Ectodermal cell (in vitro differentiated cells): ENCODE results near the gene ACY1. TPM values are rescaled to one million over a fixed set of nuclear protein-coding genes. Genes with fewer than 3 reads are reported as not detected.
A peak's percentile ranks its signal among the peaks of the same experiment; 100 is the strongest.

Experiments
- H3K27ac ChIP-seq: 2 replicates; pipeline ENCODE4 v1.7.0; 2013; ENCODE audit warnings: mild to moderate bottlenecking, low read depth, low read length; ENCODE audit not compliant: insufficient read depth, poor library complexity, severe bottlenecking
- H3K27me3 ChIP-seq: 2 replicates; pipeline ENCODE4 v1.7.0; 2013; ENCODE audit warnings: mild to moderate bottlenecking, low read length; ENCODE audit not compliant: insufficient read depth, control insufficient read depth, poor library complexity, severe bottlenecking
- H3K36me3 ChIP-seq: one replicate; pipeline ENCODE4 v1.7.0; 2013; ENCODE audit warnings: low read length; ENCODE audit not compliant: control insufficient read depth, insufficient read depth
- H3K4me1 ChIP-seq: one replicate; pipeline ENCODE4 v1.7.0; 2013; ENCODE audit warnings: low read length; ENCODE audit not compliant: control insufficient read depth, insufficient read depth
- H3K4me3 ChIP-seq: 2 replicates; pipeline ENCODE4 v1.7.0; 2013; ENCODE audit warnings: low read depth, low read length, control low read depth; ENCODE audit not compliant: insufficient read depth
- H3K9me3 ChIP-seq: 2 replicates; pipeline ENCODE4 v1.7.0; 2013; ENCODE audit warnings: mild to moderate bottlenecking, low read length, moderate library complexity; ENCODE audit not compliant: control insufficient read depth
- WGBS, 2 experiments: methylation state at CpG; one replicate each; pipeline ENCODE4 v1.1.7; 2013; ENCODE audit warnings: missing lambda C conversion rate in 2 of 2; 5-methylcytosine and 5-hydroxymethylcytosine counted together
- polyA plus RNA-seq, 4 experiments: library from polyadenylated mRNA; stranded (reverse); fragments of 50-300 nt; gene quantifications; one replicate each; pipeline ENCODE4 v1.2.3, GENCODE V29; 2013

The ACY1 gene
- polyA plus RNA-seq (2013, experiment 1 of 4), result 26.6 TPM
- polyA plus RNA-seq (2013, experiment 2 of 4), result 19.4 TPM
- 24.1 TPM for polyA plus RNA-seq (2013, experiment 3 of 4)
- polyA plus RNA-seq (2013, experiment 4 of 4), result 26.8 TPM

DNA sequence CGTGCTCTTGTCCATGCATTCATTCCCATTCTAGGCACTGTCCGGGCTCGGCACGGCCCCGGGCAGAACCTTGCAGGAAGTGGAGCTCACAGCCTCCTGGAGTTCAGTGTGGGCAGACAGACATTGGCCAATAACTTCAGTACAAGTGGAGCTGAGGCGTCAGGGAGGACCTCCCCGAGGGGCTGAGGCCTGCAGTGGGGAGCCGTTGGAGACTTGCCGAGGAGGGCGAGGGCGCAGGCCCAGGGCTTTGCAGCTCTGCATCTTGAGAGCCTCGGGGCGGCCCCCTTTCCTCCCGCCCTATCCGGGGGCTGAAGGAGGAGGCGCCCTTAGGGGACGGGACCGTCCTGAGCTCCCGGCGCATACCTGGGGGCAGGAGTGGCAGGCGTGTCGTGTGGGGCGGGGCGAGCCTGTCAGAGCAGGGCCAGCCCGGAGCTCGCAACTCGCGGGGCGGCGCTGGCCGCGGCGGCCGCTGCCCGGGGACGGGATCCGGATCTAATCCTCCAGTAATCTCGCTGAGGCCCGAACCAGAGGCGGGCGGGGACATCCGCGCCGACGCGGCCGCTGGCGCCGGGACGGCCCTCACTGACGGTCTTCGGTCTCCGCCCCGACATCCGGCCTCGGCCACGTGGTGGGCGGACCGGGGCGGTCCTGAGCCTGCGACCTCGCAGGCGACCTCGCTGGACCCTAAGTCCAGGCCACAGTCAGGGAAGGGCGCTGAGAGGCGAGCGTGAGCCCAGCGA, at the start of gene ACY1:
Gene ACY1, plus strand, starts transcription at position 698 of the 740 bp plus-strand sequence. CDS start 530 bp downstream, outside the sequence.
- peak within 1 kb of the TSS; percentile 78 for H3K27ac ChIP-seq
- H3K36me3 ChIP-seq, result no peaks in the 10 kb centered on the region
- no peaks in the 10 kb centered on the region for H3K9me3 ChIP-seq
- H3K27me3 ChIP-seq, result no peaks in the 10 kb centered on the region
- H3K4me1 ChIP-seq, result peaks cover 15% of the 10 kb centered on the region
- 1% methylated on average over 68 of the region's 68 CpGs for WGBS, 2 experiments
- peak within 1 kb of the TSS; percentile 37 for H3K4me3 ChIP-seq

- Histone ChIP-seq H3K4me3 (no peak overlapping the region), H3K36me3 (peaks cover 17% of the 10 kb centered on the region), H3K27me3 (no peaks in the 10 kb centered on the region), H3K27ac (no peak overlapping the region), H3K9me3 (no peaks in the 10 kb centered on the region), H3K4me1 (no peaks in the 10 kb centered on the region)
- 94 to 97% methylated on average over 11 of the region's 11 CpGs for WGBS, 2 experiments
These were observed 49.0 kb upstream of the ACY1 start for GRCh38 chr3:51934139-51934850.

DNA sequence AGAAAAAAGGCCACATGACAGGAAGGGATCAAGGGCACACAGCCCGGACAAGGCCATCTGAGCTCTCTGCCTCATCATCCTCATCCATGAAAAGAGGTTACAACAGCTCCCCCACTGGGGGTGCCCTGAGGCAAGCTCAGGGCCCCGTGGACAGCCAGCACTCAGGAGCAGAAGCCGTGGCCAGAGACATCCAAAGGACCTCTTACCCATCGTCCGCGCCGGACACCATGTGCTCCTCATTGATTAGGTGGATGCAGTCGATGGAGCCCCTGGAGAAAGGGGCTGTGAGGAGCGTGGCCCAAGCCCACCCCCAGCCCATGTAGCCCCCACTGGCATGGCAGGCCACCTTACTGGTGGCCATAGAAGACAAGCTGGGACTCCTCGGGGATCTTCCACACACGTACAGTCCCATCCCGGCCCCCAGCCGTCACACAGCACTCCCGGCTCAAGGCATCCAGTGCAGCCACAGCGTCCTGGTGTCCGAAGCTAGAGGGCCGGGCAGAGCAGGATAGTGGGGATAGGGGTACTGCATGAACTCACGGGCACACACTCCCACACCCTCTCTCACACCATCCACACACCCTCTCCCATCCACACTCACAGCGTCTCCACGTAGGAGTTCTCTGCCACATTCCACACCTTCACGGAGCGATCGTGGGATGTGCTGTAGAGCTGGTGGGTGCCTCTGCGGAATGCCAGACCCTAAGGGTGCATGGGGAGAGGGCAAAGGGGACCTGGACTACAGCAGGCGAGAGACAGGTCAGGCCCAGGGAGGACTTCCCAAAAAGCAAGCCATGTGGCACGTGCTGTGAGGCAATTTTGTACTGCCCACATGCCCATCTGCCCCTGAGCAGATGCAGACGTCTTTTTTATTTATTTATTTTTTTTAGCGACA, 48.1 kb upstream of the ACY1 start:
- Histone ChIP-seq H3K27me3 (no peaks in the 10 kb centered on the region), H3K4me3 (no peak overlapping the region), H3K27ac (no peak overlapping the region), H3K4me1 (no peaks in the 10 kb centered on the region), H3K9me3 (no peaks in the 10 kb centered on the region), H3K36me3 (peaks cover 17% of the 10 kb centered on the region)
- 94 to 95% methylated on average over 28 of the region's 28 CpGs for WGBS, 2 experiments

DNA sequence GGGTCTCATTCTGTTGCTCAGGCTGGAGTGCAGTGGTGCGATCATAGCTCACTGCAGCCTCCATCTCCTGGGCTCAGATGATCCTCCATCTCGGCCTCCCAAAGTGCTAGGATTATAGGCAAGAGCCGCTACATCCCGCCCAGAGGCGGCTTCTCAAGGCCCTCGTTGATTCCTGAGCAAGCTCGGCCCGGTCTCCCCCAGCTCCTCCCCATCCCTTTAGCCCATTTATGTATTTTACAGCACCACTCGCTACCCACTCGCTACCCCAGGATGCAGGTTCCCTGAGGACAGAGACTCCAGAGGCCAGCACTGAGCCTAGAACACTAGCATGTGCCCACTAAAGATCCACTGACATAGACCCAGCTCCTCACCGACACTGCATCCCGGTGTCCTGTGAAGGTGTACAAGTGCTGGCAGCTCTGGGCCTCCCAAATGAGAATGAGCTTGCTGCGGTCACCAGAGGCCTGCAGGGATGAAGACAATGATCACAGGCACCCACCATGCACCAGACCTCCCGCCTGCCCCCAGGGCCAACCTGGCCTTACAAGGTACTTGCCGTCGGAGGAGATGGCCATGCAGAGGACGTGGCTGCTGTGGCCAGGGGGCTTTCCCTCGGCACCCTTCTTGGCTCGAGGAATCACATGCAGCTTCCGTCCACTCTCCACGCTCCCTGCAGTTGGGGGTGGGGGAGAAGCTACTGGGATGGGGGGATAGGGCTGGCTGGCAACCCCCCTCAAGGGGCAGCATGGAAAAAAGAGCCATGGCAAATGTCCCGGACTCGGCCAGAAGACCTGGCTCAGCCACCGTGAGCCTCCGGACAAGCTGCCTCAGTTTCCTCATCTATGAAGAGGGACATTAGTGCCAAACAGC, 47.2 kb upstream of the ACY1 start:
- H3K27me3 ChIP-seq, result no peaks in the 10 kb centered on the region
- no peak overlapping the region for H3K4me3 ChIP-seq
- H3K36me3 ChIP-seq, result peaks cover 17% of the 10 kb centered on the region
- peaks cover 3% of the 10 kb centered on the region for H3K4me1 ChIP-seq
- H3K27ac ChIP-seq, result no peak overlapping the region
- 94 to 95% methylated on average over 25 of the region's 25 CpGs for WGBS, 2 experiments
- no peaks in the 10 kb centered on the region for H3K9me3 ChIP-seq

GRCh38 chr3:51937014-51937413, 46.3 kb upstream of the ACY1 start:
- no peak overlapping the region for H3K4me3 ChIP-seq
- H3K4me1 ChIP-seq, result peaks cover 3% of the 10 kb centered on the region
- no peaks in the 10 kb centered on the region for H3K9me3 ChIP-seq
- WGBS, 2 experiments, result 94 to 96% methylated on average over 9 of the region's 9 CpGs
- no peak overlapping the region for H3K27ac ChIP-seq
- H3K27me3 ChIP-seq, result no peaks in the 10 kb centered on the region
- H3K36me3 ChIP-seq, result peaks cover 17% of the 10 kb centered on the region

- no peak overlapping the region for H3K27ac ChIP-seq
- H3K9me3 ChIP-seq, result no peaks in the 10 kb centered on the region
- H3K36me3 ChIP-seq, result peaks cover 17% of the 10 kb centered on the region
- no peaks in the 10 kb centered on the region for H3K27me3 ChIP-seq
- H3K4me1 ChIP-seq, result peaks cover 3% of the 10 kb centered on the region
- 92 to 94% methylated on average over 13 of the region's 13 CpGs for WGBS, 2 experiments
- no peak overlapping the region for H3K4me3 ChIP-seq
These were observed 45.5 kb upstream of the ACY1 start for GRCh38 chr3:51937611-51938450.

GRCh38 chr3:51938780-51939425, 44.4 kb upstream of the ACY1 start:
- Histone ChIP-seq H3K9me3 (no peaks in the 10 kb centered on the region), H3K27ac (no peak overlapping the region), H3K36me3 (peaks cover 12% of the 10 kb centered on the region), H3K4me1 (peaks cover 3% of the 10 kb centered on the region), H3K27me3 (no peaks in the 10 kb centered on the region), H3K4me3 (no peak overlapping the region)
- WGBS, 2 experiments, result 90 to 92% methylated on average over 9 of the region's 9 CpGs

- Histone ChIP-seq H3K9me3 (no peaks in the 10 kb centered on the region), H3K36me3 (peaks cover 6% of the 10 kb centered on the region), H3K27me3 (no peaks in the 10 kb centered on the region), H3K27ac (no peak overlapping the region), H3K4me1 (peaks cover 3% of the 10 kb centered on the region), H3K4me3 (peak overlapping the region; percentile 94)
- WGBS, 2 experiments, result 34 to 36% methylated on average over 13 of the region's 13 CpGs
These were observed 42.5 kb upstream of the ACY1 start for GRCh38 chr3:51940648-51941462.
